GM13976 (cell line): ENCODE measurements around the gene SMAD7.

Experiments
- DNase-seq: peaks from one replicate; pipeline ENCODE4 v3.0.0; 2012; ENCODE audit warnings: low spot score
- CTCF ChIP-seq: IDR thresholded peaks from 2 replicates; pipeline ENCODE4 v1.5.1; 2012; ENCODE audit warnings: borderline replicate concordance, mild to moderate bottlenecking; ENCODE audit not compliant: insufficient read depth; ENCODE audit errors: extremely low read depth, missing control alignments, control extremely low read depth
- in situ Hi-C: fragments of 300-500 bp; cut with MboI; formaldehyde crosslinking; loops from one replicate; pipeline ENCODE4 v1.12.0; 2022; ENCODE audit warnings: low sequenced_read_pairs, mixed read lengths, inconsistent platforms; ENCODE audit not compliant: unreplicated experiment

The SMAD7 gene

GRCh38 chr18:48950536-48951447 is at the start of gene SMAD7:
Gene SMAD7 (minus strand): TSS chr18:48950965. CDS start chr18:48950424, 541 bp downstream.
- in situ Hi-C loops, result no loop called here
- no peak for TF ChIP-seq CTCF
- no peak for DNase-seq

GRCh38 chr18:48999569-48999968 is 48.8 kb upstream of the SMAD7 start:
- TF ChIP-seq CTCF, result no peak
- in situ Hi-C loops, result loop anchor here (25.0 kb wide), 1 partner anchor 112 kb away; no protein-coding TSS in a partner anchor
- no peak for DNase-seq

GRCh38 chr18:48997985-48998831 is 47.4 kb upstream of the SMAD7 start:
- no peak for TF ChIP-seq CTCF
- peak; percentile 68 for DNase-seq
- in situ Hi-C loops, result loop anchor here (25.0 kb wide), 1 partner anchor 111 kb away; no protein-coding TSS in a partner anchor

GRCh38 chr18:48997681-48997984 is 46.9 kb upstream of the SMAD7 start:
- in situ Hi-C loops, result loop anchor here (25.0 kb wide), 1 partner anchor 110 kb away; no protein-coding TSS in a partner anchor
- TF ChIP-seq CTCF, result no peak
- no peak for DNase-seq

GRCh38 chr18:48996901-48997463 is 46.2 kb upstream of the SMAD7 start:
- no peak for TF ChIP-seq CTCF
- DNase-seq, result no peak
- in situ Hi-C loops, result loop anchor here (25.0 kb wide), 1 partner anchor 110 kb away; no protein-coding TSS in a partner anchor

GRCh38 chr18:48996041-48996440 is 45.3 kb upstream of the SMAD7 start:
- in situ Hi-C loops, result loop anchor here (25.0 kb wide), 1 partner anchor 109 kb away; no protein-coding TSS in a partner anchor
- no peak for TF ChIP-seq CTCF
- no peak for DNase-seq
